Forelimb muscle (tissue), 1 donor: ENCODE data around the gene SH3GL3. TPM values are rescaled to one million over a fixed set of nuclear protein-coding genes. Genes with fewer than 3 reads are reported as not detected.
A peak's percentile ranks its signal among the peaks of the same experiment; 100 is the strongest.

Experiments used
- DNase-seq: peaks from one replicate; pipeline ENCODE4 v3.0.0-alpha.2; 2013; ENCODE audit warnings: low read depth
- polyA plus RNA-seq: library from polyadenylated mRNA; unstranded; fragments of 120-200 nt; gene quantifications from one replicate; pipeline ENCODE4 v1.2.1, GENCODE V29; 2013; ENCODE audit not compliant: insufficient read length

SH3GL3 gene, protein sequence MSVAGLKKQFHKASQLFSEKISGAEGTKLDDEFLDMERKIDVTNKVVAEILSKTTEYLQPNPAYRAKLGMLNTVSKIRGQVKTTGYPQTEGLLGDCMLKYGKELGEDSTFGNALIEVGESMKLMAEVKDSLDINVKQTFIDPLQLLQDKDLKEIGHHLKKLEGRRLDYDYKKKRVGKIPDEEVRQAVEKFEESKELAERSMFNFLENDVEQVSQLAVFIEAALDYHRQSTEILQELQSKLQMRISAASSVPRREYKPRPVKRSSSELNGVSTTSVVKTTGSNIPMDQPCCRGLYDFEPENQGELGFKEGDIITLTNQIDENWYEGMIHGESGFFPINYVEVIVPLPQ
- polyA plus RNA-seq, result 6.5 TPM

DNA sequence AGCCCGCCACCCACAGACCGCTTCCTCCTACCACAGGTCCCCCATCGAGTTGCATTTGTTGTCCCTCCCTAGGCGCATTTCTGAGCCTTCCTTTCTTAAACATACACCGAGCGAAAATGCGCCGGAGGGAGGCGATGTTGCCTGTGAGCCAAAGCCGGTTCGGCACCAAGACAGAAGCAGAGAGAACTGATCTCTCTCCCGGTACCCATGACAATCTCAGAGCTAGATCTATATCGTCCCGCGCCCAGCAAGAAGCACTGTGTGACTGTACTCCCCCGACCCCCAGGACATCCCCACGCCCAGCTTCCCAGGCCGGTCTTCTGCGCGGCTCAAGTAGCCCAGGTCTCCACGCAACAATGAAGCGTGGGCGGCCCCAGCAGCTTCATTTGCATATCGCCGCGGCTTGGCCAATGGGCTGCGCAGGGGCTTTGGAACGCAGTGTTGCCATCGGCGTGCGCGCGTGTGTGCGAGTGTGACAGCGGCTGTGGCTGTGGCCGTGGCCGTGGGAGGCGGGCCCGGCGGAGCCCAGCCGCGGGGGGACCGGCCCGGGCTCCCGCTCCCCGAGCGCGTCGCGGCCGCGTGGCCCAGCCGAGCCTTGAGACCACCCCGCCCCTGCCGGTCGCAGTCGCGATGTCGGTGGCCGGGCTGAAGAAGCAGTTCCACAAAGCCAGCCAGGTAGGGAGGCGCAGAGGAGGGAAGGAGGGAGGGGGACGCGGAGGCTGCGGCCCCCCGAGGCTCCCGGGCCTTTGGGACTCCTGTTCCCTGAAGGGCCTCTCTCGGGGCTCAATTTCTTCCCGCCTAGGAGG, at the start of gene SH3GL3:
Gene SH3GL3 (plus strand): TSS at position 438 of the 806 bp plus-strand sequence. CDS start 193 bp downstream, at position 631.
- DNase-seq, result peak; percentile 49

DNA sequence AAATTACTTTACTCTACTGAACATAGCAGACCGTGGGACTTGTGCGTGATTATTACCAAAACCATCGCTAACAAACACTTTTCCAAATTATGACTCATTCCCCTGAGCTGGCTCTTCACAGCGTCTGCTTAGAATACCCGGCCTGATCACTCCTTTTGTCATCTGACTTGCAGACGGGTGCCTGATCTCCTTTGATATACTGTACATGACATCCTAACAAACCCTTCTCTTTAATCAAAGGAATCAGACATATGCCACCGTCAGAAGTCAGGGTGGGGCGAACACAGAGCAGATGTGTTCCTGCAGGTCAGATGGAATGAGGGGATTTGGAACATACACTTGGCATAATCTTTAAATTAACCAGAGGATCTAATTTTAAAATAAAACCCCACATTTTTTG, 48.5 kb upstream of the SH3GL3 start:
- DNase-seq, result no peak

DNA sequence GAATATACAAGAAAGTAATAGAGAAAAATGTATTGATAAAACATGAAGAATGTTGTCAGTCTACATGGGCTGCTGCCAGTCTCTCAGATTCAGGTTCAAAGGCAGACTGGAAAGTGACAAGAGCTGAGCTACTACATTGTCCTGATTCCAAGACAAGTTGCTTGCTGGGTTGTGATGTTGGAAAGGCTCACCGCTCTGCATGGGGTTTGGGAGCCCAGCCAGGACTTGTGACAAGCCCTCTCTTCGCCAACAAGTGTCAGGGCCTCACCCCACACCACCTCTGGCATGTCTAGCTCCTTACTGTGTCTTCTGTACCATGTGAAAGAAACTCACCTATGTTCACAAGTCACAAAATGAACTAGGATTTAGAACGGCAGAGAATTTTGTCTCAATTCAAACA, 43.0 kb upstream of the SH3GL3 start:
- no peak for DNase-seq

DNA sequence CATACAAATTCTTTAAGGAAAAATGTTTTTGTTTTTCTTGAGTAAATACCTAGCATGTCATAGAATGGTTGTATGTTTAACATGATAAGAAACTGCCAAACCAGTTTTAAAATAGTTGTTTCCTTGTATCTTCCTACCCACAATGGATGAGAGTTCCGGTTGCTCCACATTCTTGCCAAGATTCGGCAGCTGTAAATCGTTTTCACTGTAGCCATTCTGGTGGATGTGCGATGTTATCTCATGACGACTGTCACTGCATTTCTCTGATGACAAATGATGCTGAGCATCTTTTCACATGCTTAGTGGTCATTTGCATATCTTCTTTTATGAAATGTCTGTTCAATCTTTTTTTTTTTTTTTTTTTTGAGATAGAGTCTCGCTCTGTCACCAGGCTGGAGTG, 36.6 kb upstream of the SH3GL3 start:
- DNase-seq, result no peak

DNA sequence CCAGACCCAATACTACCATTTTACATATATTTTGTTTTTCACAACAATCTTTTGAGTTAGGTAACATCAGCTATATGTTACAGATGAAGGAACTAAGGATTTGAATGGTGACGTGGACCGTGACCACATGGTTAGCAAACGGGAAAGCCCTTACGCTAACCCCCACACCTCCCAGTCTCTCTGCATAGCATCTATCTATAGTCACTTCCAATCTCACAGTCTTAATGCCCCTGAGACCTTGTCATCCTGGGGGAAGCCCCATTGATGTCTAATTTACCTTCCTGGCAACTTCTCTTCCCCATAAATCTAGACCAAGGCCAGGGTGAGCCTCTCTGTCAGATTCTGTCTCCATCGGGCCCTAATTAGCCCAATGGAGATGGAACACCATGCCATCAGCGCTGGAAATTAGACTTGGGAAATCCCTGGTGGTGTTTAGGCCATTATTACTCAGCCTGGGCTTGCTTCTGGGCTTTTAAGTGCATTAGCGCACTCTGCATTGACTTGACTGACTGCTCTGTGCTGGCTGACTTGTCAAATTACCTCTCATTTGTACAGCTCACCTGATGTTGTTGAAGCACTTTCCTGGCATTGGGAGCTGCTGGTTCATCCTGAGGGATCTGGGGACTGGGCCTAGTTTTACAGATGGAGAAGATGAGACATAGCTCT, 34.0 kb upstream of the SH3GL3 start:
- DNase-seq, result no peak

DNA sequence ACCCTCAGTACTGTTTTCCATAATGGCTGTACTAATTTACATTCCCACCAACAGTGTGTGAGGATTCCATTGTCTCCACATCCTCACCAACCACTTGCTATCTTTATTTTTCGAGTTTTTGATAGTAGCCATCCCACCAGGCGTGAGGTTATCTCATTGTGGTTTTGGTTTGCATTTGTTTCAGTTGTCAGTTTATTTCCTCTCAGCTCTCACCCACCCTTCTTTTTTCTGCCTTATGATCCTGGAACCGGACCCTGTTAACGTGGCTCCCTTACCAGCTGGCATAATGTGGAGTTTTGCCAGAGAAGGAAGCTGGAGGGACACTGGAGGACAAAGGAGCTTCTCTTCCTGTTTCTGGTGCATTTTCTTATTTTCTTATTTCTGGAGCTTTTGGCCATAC, 25.1 kb upstream of the SH3GL3 start:
- DNase-seq, result no peak

DNA sequence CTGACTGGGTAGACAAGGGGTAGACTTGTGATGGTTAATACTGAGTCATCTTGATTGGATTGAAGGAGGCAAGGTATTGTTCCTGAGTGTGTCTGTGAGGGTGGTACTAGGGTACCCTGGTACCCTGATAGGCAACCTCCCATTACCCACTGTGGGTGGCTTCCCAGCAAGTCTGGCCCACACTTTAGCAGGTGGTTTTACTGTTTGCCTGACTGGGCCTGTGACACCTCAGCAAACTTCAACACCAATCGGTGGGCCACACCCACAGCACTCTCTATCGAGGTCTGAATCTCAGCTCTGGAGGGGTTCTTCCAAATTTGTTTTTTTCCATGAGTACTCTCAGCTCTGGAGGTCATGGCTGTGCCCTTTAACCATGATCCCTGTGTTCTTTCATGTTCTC, 24.6 kb upstream of the SH3GL3 start:
- DNase-seq, result no peak

DNA sequence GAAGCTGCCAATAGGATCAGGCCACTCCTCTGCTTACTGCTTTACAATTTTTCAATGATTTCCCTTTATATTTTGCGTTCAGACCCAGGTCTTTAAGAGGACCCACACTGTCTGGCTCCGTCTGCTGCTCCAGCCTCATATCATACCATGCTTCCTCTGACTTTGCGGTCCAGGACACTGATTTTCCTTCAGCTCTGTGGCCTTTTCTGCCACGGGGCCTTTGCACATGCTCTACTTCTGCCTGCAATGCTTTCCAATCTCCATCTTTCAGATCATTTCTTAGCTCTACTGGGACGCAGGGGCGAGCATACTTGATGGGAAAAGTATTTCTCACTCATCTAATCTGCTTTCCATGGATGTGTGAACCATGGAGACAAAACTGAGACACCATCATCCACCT, 23.0 kb upstream of the SH3GL3 start:
- DNase-seq, result no peak

DNA sequence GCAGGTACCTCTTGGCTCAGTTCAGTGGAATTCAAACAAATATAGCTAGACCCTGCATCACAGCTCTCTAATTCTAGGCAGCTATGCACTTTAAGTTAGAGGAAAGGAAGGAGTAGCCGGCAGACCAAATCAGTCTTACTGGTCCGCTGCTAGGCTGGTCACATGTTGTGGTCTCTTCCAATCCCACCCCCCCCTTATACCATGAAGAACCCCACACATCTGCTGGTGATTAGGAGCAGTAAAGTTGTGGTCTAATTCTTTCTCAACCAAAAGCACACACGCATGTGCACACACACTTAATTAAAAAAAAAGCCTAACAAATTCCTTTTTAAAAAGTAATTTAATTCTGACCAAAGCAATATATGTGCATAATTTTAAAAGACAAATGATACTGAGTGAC, 16.7 kb upstream of the SH3GL3 start:
- no peak for DNase-seq

DNA sequence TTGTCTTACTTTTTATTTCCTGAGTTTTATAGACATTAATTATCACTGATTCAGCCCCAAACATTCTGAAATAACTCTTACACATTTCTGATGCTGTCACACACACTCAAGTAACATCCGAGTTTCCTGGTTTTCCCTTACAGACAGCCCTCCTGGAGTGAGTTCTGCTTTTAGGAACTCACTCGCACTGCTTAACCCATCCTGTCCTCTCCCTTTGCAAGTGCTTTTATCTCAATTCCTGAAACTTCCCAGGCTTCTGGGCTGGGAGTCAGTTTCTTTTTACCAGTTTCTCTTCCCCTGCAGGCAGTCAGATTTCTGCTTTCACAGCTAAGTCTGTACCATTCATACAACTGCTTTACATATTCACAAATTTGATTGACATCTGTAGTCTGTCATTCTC, 15.6 kb upstream of the SH3GL3 start:
- no peak for DNase-seq

DNA sequence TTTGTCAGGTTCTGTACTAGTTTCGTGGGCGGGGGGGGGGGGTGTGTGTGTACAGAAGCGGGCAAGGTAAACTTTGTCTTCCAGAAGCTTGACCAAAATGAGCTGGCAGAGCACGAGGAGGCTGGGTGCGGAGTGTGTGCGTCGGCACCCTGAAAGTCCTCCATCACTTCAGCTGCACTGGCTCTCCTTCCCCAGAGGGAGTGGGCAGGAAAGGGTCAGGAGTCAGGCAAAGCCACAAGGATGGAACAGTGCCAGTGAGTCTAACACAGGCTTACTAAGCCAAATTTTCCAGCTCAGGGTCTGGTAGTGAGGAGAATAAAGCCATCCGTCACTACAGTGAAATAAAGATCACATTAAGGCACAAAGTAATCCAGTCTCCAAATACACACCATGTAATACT, 11.9 kb upstream of the SH3GL3 start:
- no peak for DNase-seq

DNA sequence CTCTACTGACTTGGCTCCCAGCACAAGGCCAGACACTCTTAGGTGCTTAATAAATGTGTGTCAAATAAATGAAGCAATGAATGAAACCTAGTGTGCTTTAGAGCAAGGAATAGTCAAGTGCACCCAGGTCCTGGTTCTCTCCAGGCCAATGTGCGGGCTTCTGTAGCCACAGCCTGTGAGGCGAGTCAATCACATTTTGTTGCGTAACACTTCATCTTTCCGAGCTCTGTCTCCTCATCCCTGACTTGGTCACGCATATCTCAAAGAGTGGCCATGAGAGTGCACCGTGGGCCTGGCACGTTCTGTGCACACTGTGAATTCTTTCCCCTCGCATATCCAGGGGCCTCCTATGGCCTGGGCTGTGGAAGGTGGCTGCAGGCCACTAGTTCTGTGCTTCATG, 11.4 kb upstream of the SH3GL3 start:
- no peak for DNase-seq

DNA sequence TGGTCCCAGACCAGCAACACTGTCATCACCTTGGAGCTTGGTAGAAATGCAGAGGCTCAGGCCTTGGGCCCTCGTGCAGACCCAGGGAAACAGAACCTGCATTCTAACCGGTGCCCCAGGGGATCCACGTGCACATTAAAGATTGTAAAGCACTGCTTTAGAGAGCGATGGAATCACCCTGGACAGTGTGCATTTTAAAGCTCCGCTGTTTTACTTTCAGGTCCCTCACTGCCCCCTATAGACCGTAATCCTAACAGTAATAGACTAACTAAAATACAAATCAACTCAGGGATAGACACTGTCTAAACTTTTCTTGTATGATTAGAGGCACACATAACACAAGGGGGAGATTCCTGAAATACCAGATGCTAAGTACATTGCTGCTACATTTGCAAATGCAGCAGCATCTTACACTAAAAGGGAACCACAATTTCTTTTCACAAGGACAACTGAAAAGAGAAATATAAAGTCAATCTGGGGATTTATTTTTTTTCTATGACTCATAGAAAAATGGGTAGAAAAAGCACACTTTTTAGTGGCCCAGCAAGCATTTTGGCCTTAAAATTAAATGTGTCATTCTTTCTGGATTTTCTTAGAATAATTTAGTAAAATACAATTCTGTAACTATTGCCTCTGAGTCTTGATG, 10.5 kb upstream of the SH3GL3 start:
- DNase-seq, result no peak

DNA sequence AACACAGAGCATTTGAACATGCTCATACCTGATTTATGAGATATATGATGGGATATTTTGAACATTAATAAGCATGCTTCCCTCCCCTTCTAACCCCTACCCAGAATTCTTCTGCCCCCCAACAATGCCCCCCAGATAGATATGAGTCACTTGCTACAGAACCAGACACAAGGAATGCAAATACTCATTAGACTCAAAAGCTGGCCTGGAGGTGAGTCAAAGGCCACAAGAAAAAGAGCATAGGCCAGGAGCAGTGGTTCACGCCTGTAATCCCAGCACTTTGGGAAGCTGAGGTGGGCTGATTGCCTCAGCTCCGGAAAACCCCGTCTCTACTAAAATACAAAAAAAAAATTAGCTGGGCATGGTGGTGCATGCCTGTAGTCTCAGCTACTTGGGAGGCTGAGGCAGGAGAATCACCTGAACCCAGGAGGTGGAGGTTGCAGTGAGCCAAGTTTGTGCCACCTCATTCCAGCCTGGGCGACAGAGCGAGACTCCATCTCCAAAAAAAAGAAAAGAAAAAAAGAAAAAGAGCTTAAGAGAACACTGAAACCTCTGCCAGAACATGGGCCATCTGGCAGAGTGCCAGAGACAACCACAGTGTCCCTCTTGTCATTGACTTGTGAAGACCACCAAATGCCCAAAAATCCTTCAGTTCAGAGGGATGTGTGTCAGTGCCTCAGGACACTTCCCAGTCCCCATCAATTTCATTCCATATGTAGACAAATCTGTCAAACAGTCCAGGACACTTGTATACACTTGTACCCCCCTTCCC, 3.9 kb upstream of the SH3GL3 start:
- DNase-seq, result no peak

DNA sequence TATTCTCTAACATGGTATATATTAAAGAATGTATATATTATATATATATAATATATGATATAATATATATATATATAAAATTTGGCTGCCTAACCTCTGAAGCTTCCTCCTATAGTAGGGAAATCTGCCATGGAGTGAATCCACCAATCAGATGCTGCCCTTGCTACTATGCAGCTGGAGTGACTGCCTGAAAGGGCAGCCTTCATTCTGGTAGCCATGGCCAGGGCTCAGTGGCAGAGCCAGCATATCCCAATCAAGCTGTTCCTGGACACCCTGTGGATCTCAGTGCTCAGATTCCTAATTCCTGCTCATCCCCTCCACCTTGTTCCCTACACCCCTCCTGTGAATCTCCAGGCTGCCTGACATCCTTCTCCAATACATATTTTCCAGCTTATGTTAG, 2.2 kb upstream of the SH3GL3 start:
- no peak for DNase-seq

DNA sequence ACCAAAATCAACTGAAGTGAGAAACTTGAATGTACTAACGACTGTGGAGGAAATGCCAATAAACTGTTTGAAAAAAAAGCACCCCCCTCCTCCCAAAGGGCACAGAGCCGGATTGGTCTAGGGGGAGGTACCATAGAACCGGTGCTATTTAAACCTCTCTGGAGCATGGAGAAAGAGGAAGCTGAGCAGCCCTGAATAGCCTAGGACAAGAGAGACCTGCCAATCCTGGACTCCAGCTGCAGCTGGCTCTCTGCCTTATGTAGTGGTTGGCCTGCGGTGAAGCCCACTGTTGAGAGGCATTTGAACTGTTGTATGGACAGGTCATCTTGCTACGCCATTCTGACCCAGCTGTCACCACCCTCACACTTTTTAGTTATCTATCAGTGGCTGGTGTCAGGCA, 1.5 kb upstream of the SH3GL3 start:
- DNase-seq, result no peak

DNA sequence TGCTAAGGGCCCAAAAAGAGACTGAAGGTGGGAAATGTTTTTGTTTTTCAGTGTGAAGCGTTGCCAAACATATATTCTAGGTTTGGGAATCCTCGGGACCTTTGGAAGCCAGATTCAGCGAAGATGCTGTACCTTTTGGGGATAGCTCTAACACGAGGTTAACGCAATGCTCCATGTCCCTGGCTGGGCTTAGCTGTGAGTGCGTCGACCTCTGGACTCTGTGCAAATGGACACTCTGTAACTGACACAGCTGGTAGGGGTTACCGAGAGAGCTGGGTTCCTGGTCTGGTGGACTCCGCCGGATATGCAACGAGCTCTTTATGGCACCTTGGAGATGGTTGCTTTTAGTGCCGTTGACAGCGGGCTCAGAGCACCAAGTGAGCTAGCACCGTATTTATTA, 724 bp upstream of the SH3GL3 start:
- no peak for DNase-seq

DNA sequence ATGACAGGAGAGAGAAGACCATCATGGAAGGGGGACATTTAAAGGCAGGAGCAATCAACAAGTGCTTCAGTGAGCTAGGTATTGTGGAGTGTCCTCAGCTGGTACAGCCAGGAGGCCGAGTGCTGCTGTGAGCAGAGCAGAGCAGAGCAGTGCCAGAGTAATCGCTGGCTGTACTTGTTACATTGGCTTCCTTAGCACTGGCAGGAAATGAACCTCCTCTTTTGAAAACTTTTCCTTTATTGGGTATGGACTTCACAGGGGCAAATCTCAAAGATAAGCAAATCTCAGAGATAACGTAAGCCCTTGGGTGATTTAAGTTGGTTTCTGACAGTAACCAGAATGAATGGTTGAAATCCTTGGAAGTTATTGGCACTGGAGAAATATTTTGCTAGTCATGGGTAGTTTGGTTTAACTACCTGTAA, 2.1 kb downstream of the SH3GL3 start:
- DNase-seq, result no peak

DNA sequence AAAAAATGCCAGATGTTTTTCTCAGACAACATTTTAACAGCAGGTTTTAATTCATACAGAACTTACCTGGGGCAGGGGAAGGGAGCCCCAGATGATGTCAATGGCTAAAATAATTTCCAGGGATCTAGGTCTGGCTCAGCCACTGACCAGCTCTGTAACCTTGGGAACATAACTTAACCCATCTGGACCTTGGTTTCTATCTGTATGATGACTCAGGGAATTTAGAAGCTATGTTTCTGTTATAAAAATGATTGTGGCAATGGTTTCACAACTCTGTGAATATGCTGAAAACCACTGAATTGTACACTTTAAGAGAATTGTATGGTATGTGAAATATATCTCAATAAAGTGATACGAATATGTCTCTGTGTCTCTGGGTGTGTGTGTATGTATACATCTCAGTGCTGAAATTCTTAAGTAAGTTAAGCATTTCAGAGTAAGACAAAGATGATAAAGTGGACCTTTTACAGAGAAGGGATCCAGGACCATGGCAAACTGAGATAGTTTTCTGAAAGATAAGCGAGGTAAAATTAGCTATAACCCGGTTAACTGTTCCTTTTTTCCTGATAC, 2.9 kb downstream of the SH3GL3 start:
- no peak for DNase-seq

DNA sequence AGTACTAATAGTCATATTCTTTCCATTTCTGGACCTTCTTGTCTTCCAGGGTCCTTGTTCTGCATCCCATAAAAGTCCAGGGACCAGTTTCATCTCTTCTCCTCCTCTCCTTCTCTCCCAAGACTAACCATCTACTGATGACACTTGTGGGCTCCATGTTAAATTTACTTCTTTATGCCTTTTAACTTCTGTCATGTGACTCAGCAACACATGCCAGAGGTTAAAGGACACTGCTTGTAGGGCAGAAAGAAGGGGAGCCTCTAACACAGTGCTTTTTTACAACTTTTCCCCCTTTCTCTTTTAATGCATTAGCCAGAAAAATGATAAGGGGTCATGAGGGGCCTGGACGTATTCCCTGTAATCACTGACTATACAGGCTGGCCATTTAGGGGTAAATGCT, 10.0 kb downstream of the SH3GL3 start:
- no peak for DNase-seq

DNA sequence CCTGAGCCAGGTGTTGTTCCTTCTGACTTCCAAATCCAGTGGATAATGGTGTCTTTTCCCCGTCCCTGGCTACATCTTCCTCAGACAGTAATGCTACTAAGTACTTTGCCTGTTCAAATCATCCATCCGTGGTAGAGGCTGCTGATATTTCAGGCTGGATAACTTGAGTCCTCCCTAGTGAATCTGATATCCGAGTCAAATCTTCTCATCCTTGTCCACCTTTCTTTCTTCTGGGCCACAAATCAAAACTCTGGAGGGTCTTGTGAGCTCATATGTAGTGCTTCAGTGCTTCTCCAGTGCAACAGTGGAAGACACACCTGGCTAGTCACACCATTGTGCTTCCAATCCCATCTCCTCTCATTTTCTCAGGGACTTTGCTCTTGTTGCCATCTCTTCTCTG, 11.2 kb downstream of the SH3GL3 start:
- DNase-seq, result no peak
